Fibroblast of gingiva (primary cell): ENCODE measurements around the gene TCF23.
A peak's percentile ranks its signal among the peaks of the same experiment; 100 is the strongest.

Source experiments
- DNase-seq: peaks from one replicate; pipeline ENCODE4 v3.0.0-alpha.2; 2011; ENCODE audit warnings: low read depth

Gene TCF23

DNA sequence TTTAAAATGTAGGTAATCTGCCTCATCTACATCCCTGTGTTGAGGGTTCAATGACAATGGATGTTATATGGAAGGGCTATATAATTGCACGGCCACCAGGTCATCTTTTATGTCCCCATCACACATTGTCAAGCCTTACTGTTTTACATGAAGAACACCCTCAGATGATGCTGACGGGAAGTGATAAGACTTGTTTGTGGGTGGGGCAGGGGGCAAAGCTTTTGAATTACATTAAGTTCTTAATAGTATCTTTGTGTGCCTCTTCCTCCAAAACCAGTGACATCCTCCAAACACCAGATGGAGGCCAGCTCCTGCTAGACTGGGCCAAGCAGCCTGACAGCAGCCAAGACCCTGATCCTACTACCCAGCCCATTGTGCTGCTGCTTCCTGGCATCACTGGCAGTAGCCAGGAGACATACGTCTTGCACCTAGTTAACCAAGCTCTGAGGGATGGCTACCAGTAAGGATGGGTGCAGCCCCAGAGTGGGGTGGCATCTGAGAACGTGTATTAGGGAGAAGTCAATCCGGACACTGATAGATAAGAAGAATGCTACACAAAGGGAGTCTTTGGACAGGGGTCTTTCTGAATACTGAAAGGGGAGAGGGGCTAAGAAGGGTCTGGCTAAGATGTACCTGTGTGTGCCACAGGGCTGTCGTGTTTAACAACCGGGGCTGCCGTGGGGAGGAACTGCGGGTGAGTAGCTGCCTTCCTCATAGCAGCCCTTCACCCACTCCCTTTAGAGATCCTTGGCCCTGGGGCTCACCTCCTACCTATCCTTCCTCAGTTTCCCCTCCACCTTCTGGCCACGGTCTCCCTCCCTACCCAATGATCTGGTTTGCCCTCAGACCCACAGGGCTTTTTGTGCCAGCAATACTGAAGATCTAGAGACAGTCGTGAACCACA lies 19.9 kb upstream of the TCF23 start:
- no peak for DNase-seq

DNA sequence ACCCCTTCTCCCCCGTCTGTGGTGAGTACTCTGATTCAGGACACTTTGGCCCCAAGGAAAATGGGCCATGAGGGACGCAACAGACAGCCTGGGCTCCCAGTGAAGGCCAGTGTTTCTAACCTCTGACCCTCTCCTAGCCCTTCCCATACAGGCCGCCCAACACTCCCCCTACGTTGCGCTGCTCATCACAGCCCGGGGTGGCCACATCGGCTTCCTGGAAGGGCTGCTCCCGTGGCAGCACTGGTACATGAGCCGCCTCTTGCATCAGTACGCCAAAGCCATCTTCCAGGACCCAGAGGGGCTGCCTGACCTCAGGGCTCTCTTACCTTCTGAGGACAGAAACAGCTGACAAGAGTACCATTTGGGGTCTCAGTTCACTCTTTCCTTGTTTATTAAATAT lies 18.4 kb upstream of the TCF23 start:
- DNase-seq = no peak

DNA sequence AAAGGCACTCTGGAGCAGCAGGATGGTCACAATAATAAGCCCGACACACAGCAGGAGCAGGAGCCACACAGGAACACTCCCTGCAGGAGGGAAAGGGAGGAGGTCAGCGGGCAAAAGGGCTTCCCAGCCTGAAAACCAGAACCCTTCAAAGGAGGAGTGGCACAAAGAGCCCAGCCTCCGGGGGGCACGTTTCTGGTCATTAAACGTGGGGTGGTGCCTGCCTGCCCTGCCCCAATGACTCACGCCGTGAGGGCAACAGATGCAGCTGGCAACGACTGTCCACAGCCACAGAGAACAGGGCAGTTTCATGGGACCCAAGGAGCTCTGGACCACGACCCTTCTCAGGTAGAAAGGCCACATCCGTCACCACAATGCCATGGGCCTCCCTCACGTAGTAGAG lies 17.4 kb upstream of the TCF23 start:
- no peak for DNase-seq

- no peak for DNase-seq
Observed at GRCh38 chr2:27133195-27133875, 15.5 kb upstream of the TCF23 start.

- peak; percentile 93 for DNase-seq
Observed at GRCh38 chr2:27133905-27134780, 14.7 kb upstream of the TCF23 start, which contains the start of gene PREB. PREB (minus strand) TSS chr2:27134636; CDS start chr2:27134421, 215 bp downstream.

DNA sequence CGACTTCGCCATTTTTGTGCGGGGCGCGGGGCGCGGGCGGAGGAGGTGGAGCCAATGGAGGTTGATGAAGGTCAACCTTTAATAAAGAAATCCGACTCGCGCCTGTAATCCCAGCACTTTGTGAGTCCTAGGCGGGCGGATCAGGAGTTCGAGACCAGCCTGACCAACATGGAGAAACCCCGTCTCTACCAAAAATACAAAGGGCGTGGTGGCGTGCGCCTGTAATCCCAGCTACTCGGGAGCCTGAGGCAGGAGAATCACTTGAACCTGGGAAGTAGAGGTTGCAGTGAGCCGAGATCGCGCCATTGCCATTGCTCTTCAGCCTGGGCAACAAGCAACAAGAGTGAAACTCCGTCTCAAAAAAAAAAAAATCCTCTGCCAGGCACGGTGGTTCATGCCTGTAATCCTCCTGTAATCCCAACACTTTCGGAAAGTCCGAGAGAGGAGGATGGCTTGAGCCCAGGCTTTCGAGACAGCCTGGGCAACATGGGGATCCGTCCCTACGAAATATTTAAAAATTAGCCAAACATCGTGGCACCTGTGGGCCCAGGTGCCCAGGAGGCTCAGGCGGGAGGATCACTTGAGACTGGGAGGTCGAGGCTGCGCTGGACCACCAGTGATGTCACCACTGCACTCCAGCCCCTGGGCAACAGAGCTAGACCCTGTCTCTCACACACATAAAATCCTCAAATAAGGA lies 13.9 kb upstream of the TCF23 start:
- DNase-seq = no peak

DNA sequence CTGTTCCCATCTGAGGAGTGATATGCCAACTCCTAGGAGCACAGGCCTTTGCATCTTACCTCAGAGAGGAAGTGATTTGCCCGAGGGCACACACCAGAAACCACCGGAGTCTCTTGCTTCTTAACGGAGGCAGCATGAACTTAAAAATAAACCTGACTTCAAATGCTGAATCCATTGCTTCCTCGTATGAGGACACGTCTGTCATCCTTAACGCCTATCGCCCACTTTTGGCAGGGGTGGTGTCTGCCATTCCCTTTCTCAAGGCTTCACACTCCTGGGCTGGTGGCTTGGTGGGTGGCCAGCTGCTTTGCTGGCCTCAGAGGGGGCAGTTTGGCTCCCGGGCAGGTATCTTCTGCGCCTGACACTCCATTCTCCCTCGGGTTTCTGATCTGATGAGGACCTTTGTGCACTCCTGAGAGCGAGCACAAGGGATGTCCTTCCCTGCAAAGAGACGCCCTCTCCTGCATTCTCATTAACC lies 13.3 kb upstream of the TCF23 start:
- DNase-seq = no peak

GRCh38 chr2:27136751-27137150 lies 12.1 kb upstream of the TCF23 start:
- DNase-seq = no peak

- no peak for DNase-seq
Observed at GRCh38 chr2:27137322-27137935, 11.4 kb upstream of the TCF23 start.

- DNase-seq = no peak
Observed at GRCh38 chr2:27138111-27138510, 10.7 kb upstream of the TCF23 start.

DNA sequence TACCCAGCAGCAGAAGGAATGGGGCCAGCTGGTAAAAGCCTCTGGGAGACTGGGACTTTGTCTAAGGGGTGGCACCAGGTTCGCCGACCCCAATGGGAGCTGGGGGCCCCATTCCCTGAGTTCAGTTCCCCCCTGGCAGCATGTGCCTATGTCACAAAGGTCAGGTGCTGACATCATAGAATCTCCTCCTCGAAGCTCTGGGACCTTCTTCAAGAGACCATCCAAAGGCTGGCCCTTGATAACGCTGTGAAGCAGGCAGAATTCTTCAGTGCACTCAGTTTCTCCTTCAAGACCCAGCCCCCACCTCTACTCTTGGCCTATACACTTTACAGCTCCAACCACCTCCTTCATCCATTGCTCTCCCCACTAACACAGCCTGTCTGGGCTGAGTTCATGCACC lies 9.5 kb upstream of the TCF23 start, which contains the start of gene PRR30:
TSS of gene PRR30 (minus strand) at position 101 of the 400 bp plus-strand sequence. CDS start 1,081 bp downstream, outside the sequence.
- no peak for DNase-seq

- no peak for DNase-seq
Observed at GRCh38 chr2:27143285-27143684, 5.5 kb upstream of the TCF23 start.

DNA sequence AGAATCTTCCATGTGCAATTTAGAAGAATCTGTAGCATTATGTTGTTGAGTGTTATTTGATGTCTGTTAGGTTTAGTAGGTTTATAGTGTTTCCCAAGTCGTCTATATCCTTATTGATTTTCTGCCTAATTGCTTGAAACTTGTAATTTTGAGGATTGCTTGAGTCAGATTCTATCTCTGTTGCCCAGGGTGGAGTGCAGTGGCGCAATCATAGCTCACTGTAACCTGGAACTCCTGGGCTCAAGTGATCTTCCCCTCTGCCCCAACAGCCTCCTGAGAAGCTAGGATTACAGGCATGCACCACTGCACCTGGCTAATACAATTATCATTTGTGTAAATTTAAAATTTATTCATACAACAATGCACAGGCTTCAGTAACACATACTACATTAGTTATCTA lies 3.1 kb upstream of the TCF23 start:
- no peak for DNase-seq

- DNase-seq = no peak
Observed at GRCh38 chr2:27147935-27148334, 869 bp upstream of the TCF23 start.

- DNase-seq = no peak
Observed at GRCh38 chr2:27149570-27150405, 984 bp downstream of the TCF23 start.

- no peak for DNase-seq
Observed at GRCh38 chr2:27150639-27151230, 1.9 kb downstream of the TCF23 start.

DNA sequence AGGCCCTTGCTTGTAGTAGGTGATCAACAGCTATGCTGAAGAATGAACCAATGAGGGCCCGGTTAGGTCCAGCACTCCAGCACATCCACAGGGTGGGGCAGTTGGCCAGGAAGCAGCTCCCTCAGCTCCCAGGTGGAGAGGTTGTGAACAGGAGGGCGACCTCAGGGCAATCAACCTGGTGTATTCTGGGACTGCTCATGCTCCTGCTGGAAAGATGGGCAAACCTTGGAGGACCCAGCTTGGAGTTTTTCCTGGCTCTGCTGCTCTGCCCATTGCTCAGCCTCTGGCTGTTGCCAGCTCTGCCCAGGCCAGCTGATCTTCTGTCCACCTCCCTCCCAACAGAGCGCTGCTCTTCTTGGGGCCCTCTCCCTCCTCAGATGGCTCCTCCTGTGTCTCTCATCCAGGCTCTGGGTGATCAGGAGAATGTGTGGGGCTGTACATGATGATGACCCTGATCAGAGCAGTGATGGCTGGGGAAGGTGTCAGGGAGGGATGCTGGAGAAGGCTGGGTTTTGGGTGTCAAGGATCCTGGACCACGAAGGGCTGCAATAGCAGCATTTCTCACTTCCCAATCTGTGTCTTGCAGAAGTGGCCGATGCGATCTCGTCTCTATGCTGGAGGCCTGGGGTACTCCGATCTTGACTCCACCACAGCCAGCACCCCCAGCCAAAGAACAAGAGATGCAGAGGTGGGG lies 3.4 kb downstream of the TCF23 start:
- DNase-seq = no peak

GRCh38 chr2:27152796-27153464 lies 4.1 kb downstream of the TCF23 start:
- DNase-seq = no peak
